Activated naive CD8-positive, alpha-beta T cell treated with anti-CD3 and anti-CD28 coated beads, Interleukin-2, amount 10 ng/mL, durations not matched to agents 7 days and 5 days (primary cell): ENCODE results near the gene IQCB1. TPM values are rescaled to one million over a fixed set of nuclear protein-coding genes. Genes with fewer than 3 reads are reported as not detected.

Experiments used
- ATAC-seq: fragments of 150-1000 bp; cut with Tn5 transposase; one replicate; pipeline ENCODE4 v1.10.0; 2021; ENCODE audit warnings: low read depth, moderate library complexity
- POLR2A ChIA-PET: fragments of 350-600 bp; sonication (Branson Sonifier 250); formaldehyde crosslinking; loops from one replicate; lab custom pipeline; 2021; ENCODE audit warnings: antibody characterized with exemption; lab: Charles Lee
- DNase-seq: peaks from one replicate; pipeline ENCODE4 v3.0.0; 2021
- H3K27ac Mint-ChIP-seq: one replicate; pipeline ENCODE4 v1.8.0; 2022; ENCODE audit warnings: mild to moderate bottlenecking, mixed read lengths
- H3K27me3 Mint-ChIP-seq: one replicate; pipeline ENCODE4 v1.8.0; 2022; ENCODE audit warnings: mild to moderate bottlenecking, moderate library complexity, mixed read lengths
- H3K36me3 Mint-ChIP-seq: one replicate; pipeline ENCODE4 v1.8.0; 2021; ENCODE audit warnings: mild to moderate bottlenecking, mixed read lengths
- H3K4me1 Mint-ChIP-seq: one replicate; pipeline ENCODE4 v1.8.0; 2021; ENCODE audit warnings: mixed read lengths
- H3K4me3 Mint-ChIP-seq: one replicate; pipeline ENCODE4 v1.8.0; 2022; ENCODE audit warnings: mild to moderate bottlenecking, moderate library complexity, mixed read lengths
- H3K9me3 Mint-ChIP-seq: one replicate; pipeline ENCODE4 v1.8.0; 2021; ENCODE audit warnings: mixed read lengths
- total RNA-seq, 2 experiments: library from RNA; stranded (reverse); gene quantifications; one replicate each; pipeline ENCODE4 v1.2.3, GENCODE V29; 2021

Gene IQCB1
- total RNA-seq, 2 experiments from 2014 or later, result 29.5 to 33.2 TPM

GRCh38 chr3:121836481-121836880 lies 1.6 kb upstream of the IQCB1 start:
- Mint-ChIP-seq H3K36me3 (peaks cover 27% of the 10 kb centered on the region), H3K27ac (no peak overlapping the region), H3K4me1 (peaks cover 33% of the 10 kb centered on the region), H3K4me3 (peak overlapping the region; percentile 95), H3K9me3 (no peaks in the 10 kb centered on the region), H3K27me3 (no peaks in the 10 kb centered on the region)
- POLR2A ChIA-PET, result no interaction called here
- no peak for ATAC-seq
- DNase-seq, result no peak

GRCh38 chr3:121836064-121836463 lies 1.2 kb upstream of the IQCB1 start:
- Mint-ChIP-seq H3K27ac (peak overlapping the region; percentile 62), H3K36me3 (peaks cover 29% of the 10 kb centered on the region), H3K9me3 (no peaks in the 10 kb centered on the region), H3K27me3 (no peaks in the 10 kb centered on the region), H3K4me3 (peak overlapping the region; percentile 95), H3K4me1 (peaks cover 33% of the 10 kb centered on the region)
- POLR2A ChIA-PET, result no interaction called here
- DNase-seq (no peak), ATAC-seq (no peak)

- POLR2A ChIA-PET, result interaction anchor here (1.0 to 1.7 kb wide), 5 partner anchors 8 to 519 kb away, joined by 4 to 9 read pairs (median 5); partner anchors contain the start of gene GOLGB1
- Mint-ChIP-seq H3K36me3 (peaks cover 29% of the 10 kb centered on the region), H3K9me3 (no peaks in the 10 kb centered on the region), H3K27ac (peak overlapping the region; percentile 90), H3K27me3 (no peaks in the 10 kb centered on the region), H3K4me1 (peaks cover 37% of the 10 kb centered on the region), H3K4me3 (peak overlapping the region; percentile 95)
- no peak for DNase-seq
- ATAC-seq, result peak; percentile 23
Measured at GRCh38 chr3:121835465-121835801, 573 bp upstream of the IQCB1 start.

GRCh38 chr3:121834157-121834670 lies 646 bp downstream of the IQCB1 start:
- Mint-ChIP-seq H3K9me3 (no peaks in the 10 kb centered on the region), H3K4me1 (peaks cover 37% of the 10 kb centered on the region), H3K27ac (peak overlapping the region; percentile 90), H3K36me3 (peaks cover 27% of the 10 kb centered on the region), H3K27me3 (no peaks in the 10 kb centered on the region), H3K4me3 (peak overlapping the region; percentile 95)
- POLR2A ChIA-PET, result interaction anchor here (1.4 to 1.7 kb wide), 4 partner anchors 9 to 86 kb away, joined by 4 to 9 read pairs (median 6); partner anchors contain the start of gene GOLGB1
- peak; percentile 35 for DNase-seq
- ATAC-seq, result no peak

GRCh38 chr3:121822973-121823372 lies 11.9 kb downstream of the IQCB1 start:
- Mint-ChIP-seq H3K27ac (no peak overlapping the region), H3K9me3 (peaks cover 10% of the 10 kb centered on the region), H3K36me3 (peaks cover 79% of the 10 kb centered on the region), H3K4me1 (peaks cover 12% of the 10 kb centered on the region), H3K27me3 (no peaks in the 10 kb centered on the region), H3K4me3 (no peak overlapping the region)
- DNase-seq, result no peak
- ATAC-seq, result no peak
- POLR2A ChIA-PET, result no interaction called here

- Mint-ChIP-seq H3K9me3 (peaks cover 14% of the 10 kb centered on the region), H3K4me1 (peaks cover 21% of the 10 kb centered on the region), H3K27me3 (no peaks in the 10 kb centered on the region), H3K4me3 (no peak overlapping the region), H3K27ac (no peak overlapping the region), H3K36me3 (peaks cover 80% of the 10 kb centered on the region)
- POLR2A ChIA-PET, result interaction anchor here (0.6 kb wide), 1 partner anchor 1227 kb away, joined by 3 read pairs; no protein-coding TSS in a partner anchor
- DNase-seq (no peak), ATAC-seq (no peak)
Measured at GRCh38 chr3:121821421-121822199, 13.2 kb downstream of the IQCB1 start.

GRCh38 chr3:121819236-121819635 lies 15.6 kb downstream of the IQCB1 start:
- ATAC-seq, result no peak
- Mint-ChIP-seq H3K27ac (no peak overlapping the region), H3K4me3 (no peak overlapping the region), H3K4me1 (peaks cover 22% of the 10 kb centered on the region), H3K27me3 (no peaks in the 10 kb centered on the region), H3K36me3 (peaks cover 84% of the 10 kb centered on the region), H3K9me3 (peaks cover 18% of the 10 kb centered on the region)
- POLR2A ChIA-PET, result interaction anchor here (2.0 kb wide), 1 partner anchor 16 kb away, joined by 6 read pairs; the partner anchor contains the start of genes EAF2 and IQCB1
- DNase-seq, result no peak

- H3K27me3 Mint-ChIP-seq, result no peaks in the 10 kb centered on the region
- no peak for ATAC-seq
- POLR2A ChIA-PET, result interaction anchor here (2.0 kb wide), 1 partner anchor 16 kb away, joined by 6 read pairs; the partner anchor contains the start of genes EAF2 and IQCB1
- DNase-seq, result no peak
- peaks cover 18% of the 10 kb centered on the region for H3K9me3 Mint-ChIP-seq
- peaks cover 84% of the 10 kb centered on the region for H3K36me3 Mint-ChIP-seq
- H3K4me3 Mint-ChIP-seq, result no peak overlapping the region
- peaks cover 24% of the 10 kb centered on the region for H3K4me1 Mint-ChIP-seq
- H3K27ac Mint-ChIP-seq, result no peak overlapping the region
Measured at GRCh38 chr3:121818578-121818977, 16.3 kb downstream of the IQCB1 start.

- ATAC-seq, result no peak
- peak overlapping the region; percentile 35 for H3K27ac Mint-ChIP-seq
Measured at GRCh38 chr3:121817753-121818152, 17.1 kb downstream of the IQCB1 start.

GRCh38 chr3:121809249-121809648 lies 25.6 kb downstream of the IQCB1 start:
- Mint-ChIP-seq H3K9me3 (no peaks in the 10 kb centered on the region), H3K27me3 (no peaks in the 10 kb centered on the region), H3K4me1 (peaks cover 9% of the 10 kb centered on the region), H3K27ac (no peak overlapping the region), H3K36me3 (peaks cover 42% of the 10 kb centered on the region), H3K4me3 (no peak overlapping the region)
- POLR2A ChIA-PET, result no interaction called here
- DNase-seq (no peak), ATAC-seq (no peak)

More at GRCh38 chr3:121817753-121818152, 17.1 kb downstream of the IQCB1 start:
- Mint-ChIP-seq H3K9me3 (peaks cover 14% of the 10 kb centered on the region), H3K4me3 (no peak overlapping the region), H3K36me3 (peaks cover 79% of the 10 kb centered on the region), H3K4me1 (peaks cover 29% of the 10 kb centered on the region), H3K27me3 (no peaks in the 10 kb centered on the region)
- POLR2A ChIA-PET, result interaction anchor here (2.0 kb wide), 1 partner anchor 17 kb away, joined by 6 read pairs; the partner anchor contains the start of genes EAF2 and IQCB1
- no peak for DNase-seq

- Mint-ChIP-seq H3K36me3 (peaks cover 41% of the 10 kb centered on the region), H3K27ac (no peak overlapping the region), H3K27me3 (no peaks in the 10 kb centered on the region), H3K9me3 (no peaks in the 10 kb centered on the region), H3K4me3 (no peak overlapping the region), H3K4me1 (peaks cover 2% of the 10 kb centered on the region)
- DNase-seq (no peak), ATAC-seq (no peak)
- POLR2A ChIA-PET, result no interaction called here
Measured at GRCh38 chr3:121803771-121804320, 31.0 kb downstream of the IQCB1 start.

- Mint-ChIP-seq H3K36me3 (peaks cover 38% of the 10 kb centered on the region), H3K27me3 (no peaks in the 10 kb centered on the region), H3K9me3 (no peaks in the 10 kb centered on the region), H3K4me3 (no peak overlapping the region), H3K4me1 (peaks cover 2% of the 10 kb centered on the region), H3K27ac (no peak overlapping the region)
- no peak for DNase-seq
- ATAC-seq, result no peak
- POLR2A ChIA-PET, result no interaction called here
Measured at GRCh38 chr3:121800906-121801305, 34.0 kb downstream of the IQCB1 start.

- no peak for ATAC-seq
- H3K27me3 Mint-ChIP-seq, result no peaks in the 10 kb centered on the region
- no peak for DNase-seq
- peaks cover 22% of the 10 kb centered on the region for H3K36me3 Mint-ChIP-seq
- H3K27ac Mint-ChIP-seq, result no peak overlapping the region
- POLR2A ChIA-PET, result no interaction called here
- H3K4me3 Mint-ChIP-seq, result no peak overlapping the region
- H3K9me3 Mint-ChIP-seq, result no peaks in the 10 kb centered on the region
- peaks cover 2% of the 10 kb centered on the region for H3K4me1 Mint-ChIP-seq
Measured at GRCh38 chr3:121796970-121797369, 37.9 kb downstream of the IQCB1 start.
